ENCODE measurements around the gene AFG1L.

- TF ChIP-seq CTCF (IDR thresholded peaks at IDR 0.05) (no peak), POLR2A (IDR thresholded peaks at IDR 0.05) (no peak)
These were observed 46.8 kb upstream of the AFG1L start for GRCh38 chr6:108247965-108248536.
